NOMO-1 treated with dmso at 0.1 percent for 144 hours (cell line): ENCODE results near the gene STK17B.
A peak's percentile ranks its signal among the peaks of the same experiment; 100 is the strongest.

ENCODE experiments used
- DNase-seq: peaks from one replicate; lab custom pipeline; 2025; ENCODE audit not compliant: unreplicated experiment; lab: John Stamatoyannopoulos, UW

The STK17B gene

DNA sequence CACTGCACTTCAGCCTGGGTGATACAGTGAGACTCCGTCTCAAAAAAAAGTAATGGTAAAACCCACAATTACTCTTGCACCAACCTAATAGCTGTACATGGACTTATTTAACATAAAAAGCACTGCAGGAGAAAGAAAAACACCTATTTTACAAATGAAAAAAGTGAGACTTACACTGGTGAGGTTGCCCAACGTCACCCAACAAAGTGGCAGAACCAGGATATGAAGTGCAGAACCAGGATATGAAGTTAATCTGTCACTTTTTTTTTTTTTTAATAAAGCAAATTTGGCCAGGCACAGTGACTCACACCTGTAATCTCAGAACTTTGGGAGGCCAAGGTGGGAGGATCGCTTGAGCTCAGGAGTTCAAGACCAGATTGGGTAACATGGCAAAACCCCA lies 13.5 kb upstream of the STK17B start:
- DNase-seq, result no peak

DNA sequence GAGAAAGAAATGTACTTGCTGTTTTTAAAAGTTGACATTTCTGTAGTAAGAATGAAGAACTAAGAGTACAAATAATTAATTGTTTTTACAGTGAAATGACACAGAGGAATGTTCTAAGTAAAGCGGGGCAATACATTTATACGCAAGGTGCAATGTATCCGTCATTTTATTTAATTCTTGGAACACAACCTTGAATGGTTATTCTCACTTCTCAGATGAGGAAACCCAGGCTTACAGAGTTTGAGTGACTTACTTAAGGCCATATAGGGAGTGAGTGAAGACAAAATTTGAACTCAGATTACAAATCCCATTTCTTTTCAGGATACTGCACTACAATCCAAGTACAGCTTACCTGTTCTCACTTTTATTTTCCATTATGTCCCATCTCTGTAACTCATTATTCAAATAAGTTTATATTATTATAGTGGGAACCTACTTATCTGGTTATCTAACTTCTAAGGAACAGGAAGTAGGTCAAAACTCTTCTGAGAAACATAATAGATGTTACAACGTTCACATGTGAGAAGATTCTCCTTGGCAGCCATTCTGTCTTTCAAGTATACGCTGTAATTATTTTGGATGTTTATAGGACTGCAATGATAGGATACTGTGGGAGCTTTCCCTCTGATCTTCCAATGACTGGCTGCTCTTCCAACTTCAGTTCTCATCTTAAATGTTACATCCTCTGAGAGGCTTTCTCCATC lies 12.3 kb upstream of the STK17B start:
- DNase-seq, result no peak

DNA sequence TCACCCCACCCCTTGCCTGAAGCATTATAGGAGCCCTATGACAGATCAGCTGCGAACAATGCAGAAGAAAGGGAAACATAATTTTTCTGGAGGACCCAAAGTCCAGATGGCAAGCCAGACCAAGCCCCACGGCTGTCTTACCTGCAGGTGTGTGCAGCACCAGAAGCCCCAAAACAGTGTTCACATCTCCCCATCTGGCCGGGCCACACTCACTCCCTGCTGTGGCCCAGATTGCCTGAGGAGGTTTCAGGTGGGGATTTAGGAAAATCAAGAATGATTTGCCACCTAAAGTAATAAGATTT lies 11.7 kb upstream of the STK17B start:
- no peak for DNase-seq

DNA sequence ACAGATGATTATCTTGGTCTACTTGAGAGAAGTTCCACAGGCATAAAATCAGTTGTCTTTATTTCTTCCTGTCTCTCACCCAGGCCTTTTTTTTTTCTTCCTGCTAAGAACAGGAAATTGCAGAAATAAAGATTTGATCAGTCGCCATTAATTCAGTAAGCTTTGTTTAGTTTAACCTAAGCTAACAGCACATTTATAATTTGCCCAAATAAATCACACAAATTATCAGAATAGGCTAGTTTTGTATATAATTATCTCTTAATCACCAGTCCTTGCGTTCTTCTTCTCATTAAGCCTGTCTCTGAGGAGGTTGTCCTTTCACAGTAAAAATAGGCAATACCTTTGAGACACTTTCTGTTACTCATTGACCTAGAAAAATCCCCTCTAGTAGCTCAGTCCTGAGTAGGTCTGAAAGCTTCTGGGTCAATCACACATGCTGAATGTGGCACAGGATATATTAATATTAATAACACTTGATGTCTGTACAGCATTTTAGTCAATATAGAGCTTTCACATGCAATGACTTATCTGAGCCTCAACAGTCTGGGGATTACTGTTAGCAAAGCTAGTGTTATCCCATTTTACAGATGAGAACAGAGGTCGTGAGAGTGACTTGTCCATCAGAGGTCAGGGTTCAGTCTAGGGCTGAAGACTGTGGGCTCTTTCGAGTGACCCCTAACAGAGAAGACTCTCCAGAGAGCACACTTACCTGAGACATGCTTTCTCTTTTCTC lies 11.2 kb upstream of the STK17B start:
- DNase-seq, result no peak

DNA sequence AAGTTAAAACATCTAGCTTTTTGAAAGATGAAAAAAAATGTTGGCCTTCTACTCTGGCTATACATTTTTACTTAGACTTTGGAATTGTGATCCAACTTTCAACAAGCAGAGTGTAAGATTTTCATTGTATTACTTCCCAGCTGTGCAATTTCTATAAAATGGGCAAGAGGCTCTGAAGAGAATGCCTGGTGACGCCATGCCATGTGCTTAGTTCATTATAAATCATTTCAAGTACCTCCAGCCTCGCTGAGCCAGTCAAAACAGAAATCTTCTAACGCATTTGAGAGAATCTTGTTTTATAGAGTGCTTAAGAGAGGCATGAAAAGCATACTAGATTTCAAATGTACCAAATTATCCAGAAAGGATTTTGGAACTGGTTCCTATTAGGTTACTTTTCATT lies 10.1 kb upstream of the STK17B start:
- no peak for DNase-seq

DNA sequence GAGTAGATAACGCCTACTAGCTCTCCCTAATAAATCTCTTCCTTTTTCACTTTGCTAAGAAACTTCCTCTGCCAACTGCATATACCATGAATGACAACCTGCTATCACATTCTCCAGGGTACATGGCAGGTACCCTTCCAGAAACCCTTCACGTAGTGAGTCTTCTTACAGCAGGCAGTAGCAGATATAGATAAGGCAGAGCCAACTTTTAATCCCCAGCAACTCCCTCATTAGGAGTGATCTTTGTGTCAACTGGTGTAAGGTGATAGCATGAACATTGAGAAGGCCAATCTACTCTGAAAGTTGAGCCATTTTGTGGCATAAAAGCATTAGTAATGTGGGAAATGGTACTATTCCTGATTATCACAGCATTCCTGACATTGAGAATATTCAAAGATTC lies 5.7 kb upstream of the STK17B start:
- DNase-seq, result no peak

DNA sequence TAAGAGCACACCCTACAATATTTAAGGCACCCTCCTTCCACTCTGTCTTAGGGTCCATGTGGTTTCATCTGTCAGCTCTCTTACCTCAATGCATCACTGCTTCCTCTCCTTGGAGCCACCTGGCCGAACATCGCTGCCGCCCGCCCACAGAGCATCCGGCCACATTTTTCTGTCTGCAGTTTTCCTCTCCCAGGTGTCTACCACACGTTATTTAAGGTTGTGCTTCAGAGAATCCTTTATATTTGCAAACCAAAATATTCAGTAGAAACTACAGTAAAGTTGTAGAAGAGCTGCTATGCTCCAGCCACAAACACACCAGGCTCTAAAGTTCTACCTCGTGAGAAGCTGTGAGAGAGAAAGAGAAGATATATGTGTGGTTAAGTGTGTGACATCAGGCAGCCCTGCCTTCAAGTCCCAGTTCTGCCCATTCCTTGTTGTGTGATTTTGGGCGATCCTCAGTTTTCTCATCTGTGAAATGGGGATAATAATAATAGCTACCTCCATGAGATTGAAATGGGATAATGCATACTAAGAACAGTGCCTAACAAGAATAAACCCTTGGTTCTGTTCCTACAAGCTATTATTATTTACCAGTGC lies 4.9 kb upstream of the STK17B start:
- DNase-seq, result no peak

DNA sequence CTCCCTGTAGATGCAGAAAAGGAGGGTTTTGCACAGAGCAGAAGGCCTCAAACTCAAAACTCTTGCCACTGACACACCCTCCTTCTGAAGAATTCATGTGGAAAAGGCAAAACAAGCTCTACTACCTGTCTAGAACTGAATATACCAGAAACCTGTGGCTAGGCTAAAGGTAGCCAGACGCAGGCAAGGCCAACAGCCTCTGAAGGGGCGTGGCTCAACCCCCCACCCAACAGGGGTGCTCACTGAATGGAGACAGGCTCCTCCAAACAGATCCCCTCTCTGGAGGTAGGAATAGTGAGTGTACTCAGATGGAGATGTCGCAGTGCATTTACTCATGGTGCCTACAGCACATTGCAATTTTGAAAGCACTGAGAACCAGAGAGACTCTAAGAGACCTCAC lies 3.0 kb upstream of the STK17B start:
- no peak for DNase-seq

DNA sequence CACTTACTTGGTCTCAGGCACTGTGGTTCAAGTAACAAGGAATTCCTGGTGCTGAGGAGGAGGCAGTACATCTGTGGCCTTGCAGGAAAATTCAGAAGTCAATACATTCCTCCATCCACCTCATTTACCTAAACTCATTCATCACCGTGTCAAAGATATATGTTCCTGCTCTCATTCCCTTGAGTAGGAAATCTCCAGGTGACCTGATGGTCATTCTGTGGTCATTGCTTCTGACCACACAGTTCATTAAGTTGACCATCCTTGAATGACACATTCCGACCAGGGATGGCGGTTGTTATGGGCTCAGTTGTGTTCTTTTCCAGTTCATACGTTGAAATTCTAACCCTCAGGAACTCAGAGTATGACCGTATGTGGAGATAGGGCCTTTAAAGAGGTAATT lies 2.1 kb upstream of the STK17B start:
- DNase-seq, result no peak

DNA sequence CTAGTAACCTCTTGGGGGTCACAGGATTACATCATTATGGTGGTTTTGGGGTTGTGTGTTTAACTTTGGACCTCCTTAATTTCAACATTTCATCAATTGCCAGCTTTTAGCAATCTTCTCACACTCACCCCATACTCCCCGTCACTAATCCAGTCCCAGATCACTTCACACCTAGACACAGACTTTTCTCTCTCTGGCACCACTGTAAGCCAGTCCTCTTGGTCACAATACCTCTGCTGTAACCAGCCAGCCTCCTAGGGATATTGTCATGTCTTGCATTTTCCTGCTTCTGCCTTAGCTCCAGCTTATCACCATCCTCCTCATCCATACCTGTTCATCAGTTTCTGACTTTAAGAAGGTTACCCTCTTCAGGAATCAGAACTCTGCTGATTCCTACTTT lies 1.6 kb upstream of the STK17B start:
- no peak for DNase-seq

DNA sequence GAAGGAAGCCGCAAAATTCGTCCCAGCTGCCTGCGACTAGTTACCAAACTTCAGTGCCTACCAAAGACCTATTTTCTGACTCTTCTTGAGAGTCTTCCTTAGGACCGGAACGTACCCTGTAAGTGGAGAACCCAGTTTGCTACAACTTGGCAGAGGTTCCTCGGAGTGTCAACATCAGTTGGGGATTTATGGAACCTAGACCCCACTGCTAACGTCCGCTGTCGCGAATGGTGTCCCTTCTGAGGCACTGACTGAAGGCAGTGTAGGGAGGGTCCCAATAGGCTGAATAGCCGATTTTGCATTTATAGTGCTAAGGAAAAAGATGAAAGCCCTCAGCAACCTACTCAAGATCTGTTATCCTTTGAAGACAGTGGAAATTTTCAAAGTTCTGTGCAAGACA lies 568 bp upstream of the STK17B start:
- no peak for DNase-seq

DNA sequence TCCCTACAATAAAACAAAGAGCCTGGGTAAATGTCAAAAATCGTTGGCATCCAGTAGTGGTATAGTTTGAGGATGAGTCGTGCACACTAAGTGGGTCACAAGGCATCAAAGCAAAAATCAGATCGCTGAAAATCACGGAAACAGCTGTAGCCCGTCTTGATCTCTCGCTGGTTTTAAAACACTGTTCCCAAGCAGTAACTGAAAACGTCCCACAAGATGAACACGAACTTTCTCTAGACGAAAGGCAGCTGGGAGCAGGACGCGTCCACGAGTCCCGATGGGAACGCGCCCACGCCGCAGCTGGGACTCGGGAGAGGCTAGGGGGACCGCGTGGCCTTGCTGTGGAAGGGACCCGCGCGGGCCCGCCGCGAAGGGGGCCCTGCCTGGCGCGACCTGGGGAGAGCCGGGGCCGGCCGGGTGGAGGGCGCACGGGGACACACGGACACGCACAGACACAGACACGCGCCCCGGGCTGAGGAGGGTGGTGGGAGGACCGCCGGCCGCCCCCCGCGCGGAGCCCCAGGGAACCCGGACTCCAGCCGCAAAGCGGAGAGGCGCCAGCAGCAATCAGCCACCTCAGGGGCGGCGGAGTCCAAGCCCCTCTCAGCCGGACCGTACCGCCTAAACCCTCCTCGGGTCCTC lies 651 bp downstream of the STK17B start:
- no peak for DNase-seq

DNA sequence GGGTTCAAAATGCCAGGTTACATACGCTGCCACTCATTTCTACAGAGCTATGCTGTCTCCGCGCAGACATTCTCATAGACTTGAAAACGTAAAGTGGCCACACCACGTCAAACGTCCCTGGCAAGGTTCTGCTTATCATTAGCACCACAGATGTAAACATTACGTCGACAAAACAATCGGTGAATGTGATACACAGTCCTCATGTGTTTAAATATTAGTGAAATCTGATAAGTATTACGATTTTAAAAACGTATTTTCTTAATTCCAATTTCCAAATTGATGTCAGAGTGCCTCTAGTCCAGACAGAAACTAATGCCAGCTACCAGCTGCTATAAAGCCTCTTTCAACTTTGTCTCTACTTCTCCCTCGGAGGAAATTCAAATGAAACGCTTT lies 1.2 kb downstream of the STK17B start:
- peak; percentile 40 for DNase-seq

DNA sequence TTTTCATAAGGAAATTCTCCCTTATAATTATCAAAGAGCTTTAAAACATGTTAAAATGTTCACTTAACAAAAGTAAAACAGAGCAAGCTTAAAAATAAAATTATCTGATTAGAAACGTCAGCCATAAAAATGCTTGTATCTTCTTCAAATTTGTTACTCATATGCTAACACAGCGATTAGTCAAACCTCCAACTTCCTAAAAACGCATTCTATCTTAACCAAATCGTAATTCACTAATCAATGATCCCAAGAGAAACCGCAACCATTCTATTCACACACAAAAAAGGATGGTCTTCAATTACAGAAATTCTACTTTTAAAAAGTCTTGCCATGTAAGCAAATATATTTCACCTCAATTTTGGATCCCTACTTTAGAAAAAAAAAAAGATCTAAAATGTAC lies 1.9 kb downstream of the STK17B start:
- DNase-seq, result no peak

DNA sequence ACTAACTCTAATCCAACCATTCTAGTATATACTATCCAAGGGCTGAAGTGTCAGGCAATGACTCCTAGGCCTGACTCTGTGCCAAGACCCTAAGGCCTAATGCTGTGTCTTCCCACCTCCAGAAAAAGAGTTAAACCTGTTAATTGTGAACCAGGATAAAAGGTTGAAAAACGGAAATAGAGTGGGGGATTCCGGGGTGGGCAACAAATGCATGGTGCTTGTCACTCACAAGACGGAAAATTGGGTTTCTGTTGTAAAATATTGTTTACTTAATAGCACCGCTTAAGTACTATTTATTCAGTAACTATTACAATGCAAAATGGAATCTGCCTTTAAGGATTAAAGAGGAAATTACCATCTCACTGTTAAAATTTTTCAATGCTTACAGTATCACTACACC lies 3.2 kb downstream of the STK17B start:
- DNase-seq, result no peak

DNA sequence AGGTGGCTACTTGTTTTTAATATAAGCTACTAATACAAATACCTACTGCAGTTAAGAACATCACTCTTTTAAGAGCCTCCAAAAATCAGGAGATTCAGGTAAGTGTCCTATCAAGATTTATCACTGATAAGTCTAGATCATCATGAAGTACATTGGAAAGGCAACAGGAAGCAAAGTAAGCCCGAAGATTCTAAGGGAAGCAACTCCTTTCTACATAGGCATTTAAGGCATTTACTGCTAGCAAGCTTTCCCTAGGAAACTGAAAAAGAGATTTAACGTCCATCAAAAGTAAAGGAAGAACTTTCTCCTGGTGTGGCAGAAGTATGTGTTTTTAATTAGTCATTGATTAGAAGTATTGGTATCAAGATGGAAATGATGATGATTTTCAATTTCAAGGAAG lies 3.7 kb downstream of the STK17B start:
- no peak for DNase-seq

DNA sequence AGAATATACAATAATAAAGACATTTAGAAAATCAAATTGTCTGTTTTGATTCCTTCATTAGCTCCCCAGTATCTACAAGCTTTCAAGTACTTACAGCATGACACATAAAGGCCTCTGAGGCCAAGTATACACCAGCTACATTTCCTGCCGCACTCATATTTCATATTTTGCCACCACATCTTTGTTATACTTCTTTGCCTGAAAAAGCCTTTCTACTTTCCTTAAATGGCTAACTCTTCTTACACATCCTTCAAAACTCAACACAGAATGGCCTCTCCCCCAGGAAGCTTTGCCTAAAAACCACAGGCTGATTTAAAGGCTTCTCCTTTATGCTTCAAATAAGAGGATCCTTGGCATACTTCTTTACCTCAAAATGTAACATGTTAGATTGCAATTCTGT lies 4.5 kb downstream of the STK17B start:
- DNase-seq, result no peak

DNA sequence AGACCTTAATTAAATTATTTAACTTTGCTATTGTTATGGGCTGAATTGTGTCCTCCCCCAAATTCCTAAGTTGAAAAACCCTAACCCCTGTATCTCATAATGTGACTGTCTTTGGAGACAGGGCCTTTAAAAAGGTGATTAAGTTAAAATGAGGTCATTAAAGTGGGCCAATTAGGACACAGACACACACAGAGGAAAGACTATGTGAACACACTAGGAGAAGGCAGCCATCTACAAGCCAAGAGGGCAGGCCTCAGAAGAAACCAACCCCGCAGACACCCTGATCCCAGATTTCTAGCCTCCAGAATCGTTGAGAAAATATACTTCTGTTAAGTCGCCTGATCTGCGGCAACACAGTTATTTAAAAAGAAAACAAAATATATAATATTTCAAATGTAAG lies 6.4 kb downstream of the STK17B start:
- no peak for DNase-seq

DNA sequence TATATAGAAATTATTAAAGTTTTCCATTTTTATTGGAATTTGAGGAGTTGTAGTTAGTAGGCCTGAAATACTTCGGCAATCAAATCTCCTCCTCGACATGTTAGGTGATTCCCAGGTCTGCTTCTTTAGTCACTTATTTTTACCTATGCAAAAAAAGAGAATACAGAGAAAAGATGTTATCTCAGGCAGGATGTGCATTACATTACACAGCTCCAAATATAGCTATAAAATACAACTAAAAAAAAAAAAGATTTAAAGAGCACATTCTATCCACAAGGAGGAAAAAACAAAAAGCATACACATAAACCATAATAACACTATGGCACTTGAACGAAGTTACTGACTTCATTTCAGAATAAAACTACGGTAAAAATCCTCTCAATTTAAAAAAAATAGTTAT lies 8.1 kb downstream of the STK17B start:
- DNase-seq, result no peak

DNA sequence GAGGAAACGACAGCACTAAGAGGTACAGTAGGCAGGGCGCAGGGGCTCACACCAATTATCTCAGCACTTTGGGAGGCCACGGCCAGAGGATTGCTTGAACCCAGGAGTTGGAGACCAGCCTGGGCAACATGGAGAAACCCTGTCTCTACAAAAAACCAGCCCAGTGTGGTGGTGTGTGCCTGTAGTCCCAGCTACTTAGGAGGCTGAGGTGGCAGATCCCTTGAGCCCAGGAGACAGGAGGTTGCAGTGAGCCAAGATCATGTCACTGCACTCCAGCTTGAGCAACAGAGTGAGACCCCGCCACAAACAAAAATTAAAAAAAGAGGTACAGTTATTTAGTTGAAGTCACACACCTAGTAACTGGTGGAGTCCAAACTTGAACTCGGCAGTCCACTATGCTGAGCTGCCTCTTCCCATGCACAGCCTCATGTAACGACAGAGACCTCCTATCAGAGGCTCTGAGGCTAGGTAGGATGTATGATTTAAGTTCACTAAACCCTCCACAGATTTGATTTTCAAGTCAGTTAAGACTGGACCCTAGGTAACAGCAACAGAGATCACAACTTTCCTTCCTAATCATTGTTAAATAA lies 8.7 kb downstream of the STK17B start:
- no peak for DNase-seq

DNA sequence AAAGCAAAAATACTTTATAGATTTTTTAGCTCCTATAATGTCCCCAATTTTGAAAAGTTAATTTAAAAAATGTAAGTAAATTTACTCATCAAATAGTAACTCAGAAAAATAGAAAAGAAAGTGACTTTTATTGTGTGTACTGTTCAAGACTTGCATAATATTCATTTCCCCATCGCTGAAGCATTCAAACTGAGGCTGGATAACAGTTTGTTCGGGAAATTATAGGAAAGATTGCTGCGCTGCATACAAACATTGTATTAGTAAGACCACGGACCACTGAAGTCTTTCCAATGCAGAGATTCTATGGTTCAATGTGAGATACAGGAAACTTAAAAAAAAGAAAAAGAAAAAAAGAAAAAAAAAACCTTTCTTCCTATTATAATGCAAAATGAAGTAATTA lies 10.4 kb downstream of the STK17B start:
- DNase-seq, result no peak

DNA sequence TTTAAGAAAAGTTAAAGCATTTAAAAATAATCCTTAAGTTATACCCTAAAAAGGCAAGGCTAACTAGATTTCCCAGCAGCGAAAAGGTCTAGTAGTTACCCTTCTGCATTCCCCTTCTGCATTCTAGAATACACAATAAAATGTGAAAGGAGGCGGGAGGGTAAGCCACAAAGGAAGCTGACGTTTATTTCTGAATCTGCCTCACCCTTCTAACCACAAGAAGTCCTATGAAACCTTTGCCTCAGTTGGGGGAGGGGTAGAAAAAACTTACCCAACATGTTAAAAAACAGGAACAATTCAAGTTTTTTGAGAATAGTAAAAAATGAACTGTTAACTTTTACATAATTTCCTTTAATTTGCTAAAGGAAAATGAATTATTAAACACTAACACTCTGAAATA lies 11.3 kb downstream of the STK17B start:
- DNase-seq, result peak; percentile 97
